NCI-H226 (cell line): ENCODE data around the gene IQGAP3.

Source experiments
- DNase-seq: peaks from one replicate; pipeline ENCODE4 v3.0.0-alpha.2; 2015

The IQGAP3 gene

DNA sequence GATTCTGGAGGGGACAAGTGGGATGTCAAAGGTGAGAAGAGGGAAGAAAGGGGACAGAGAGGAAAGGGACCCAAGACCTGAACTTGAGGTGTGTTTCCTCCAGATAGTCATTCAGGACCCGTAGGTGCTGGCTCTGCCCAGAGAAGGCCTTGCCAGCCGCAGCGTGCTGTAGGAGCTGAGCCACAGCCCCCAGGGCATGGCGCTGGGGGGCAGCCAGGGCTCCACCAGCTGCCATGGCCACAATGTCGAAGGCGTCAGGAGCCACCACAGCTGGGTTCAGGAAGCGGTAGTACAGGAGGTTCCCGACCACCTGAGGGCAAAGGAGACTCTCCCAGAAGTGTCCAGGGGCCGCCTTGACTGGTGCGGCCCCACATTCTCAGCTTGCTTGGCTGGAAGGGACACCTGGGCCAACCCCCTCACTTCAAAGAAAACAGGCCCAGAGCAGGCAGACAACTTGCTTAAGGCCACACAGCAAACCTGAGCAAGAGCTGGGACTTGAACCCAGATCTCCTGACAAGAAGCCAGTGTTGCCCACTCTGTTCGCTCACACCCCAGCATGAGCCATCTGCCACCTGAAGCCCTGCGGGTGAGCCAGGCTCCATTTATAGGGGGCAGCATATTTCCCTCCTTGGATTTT, 37.8 kb downstream of the IQGAP3 start:
- DNase-seq, result no peak

- no peak for DNase-seq
Observed at GRCh38 chr1:156533568-156534220, 38.7 kb downstream of the IQGAP3 start.

DNA sequence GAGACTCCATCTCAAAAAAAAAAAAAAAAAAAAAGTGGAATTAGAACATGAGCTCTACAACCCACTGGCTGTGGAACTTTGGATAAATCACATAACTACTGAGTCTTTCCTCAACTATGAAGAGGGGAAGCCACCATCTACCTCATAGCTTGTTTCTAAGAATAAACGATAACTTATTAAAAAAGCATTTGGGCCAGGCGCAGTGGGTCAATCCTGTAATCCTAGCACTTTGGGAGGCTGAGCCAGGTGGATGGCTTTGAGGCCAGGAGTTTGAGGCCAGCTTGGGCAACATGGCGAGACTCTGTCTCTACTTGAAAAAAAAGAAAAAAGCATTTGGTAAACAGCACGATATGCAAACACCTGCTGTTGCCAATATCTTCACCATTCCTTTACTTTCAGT, 40.0 kb downstream of the IQGAP3 start:
- DNase-seq, result no peak

DNA sequence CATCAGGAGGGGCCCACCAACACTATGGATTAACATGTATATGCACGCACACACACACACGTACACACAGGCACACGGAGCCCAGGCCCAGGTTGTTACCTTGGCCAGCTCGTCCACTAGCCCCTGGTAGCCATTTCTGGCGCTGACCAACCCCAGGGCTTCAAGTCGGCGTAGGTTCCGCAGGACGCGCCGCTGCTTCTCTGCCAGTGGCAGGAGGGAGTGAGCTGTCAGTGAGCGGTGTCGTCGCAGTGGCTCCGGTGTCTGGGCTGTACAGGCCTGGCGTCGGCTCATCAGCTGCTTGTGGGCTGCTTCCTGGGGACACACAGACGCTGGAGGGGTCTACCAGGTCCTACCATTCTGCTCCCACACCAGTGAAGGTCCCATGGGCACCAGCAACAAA, 42.4 kb downstream of the IQGAP3 start:
- DNase-seq, result no peak

DNA sequence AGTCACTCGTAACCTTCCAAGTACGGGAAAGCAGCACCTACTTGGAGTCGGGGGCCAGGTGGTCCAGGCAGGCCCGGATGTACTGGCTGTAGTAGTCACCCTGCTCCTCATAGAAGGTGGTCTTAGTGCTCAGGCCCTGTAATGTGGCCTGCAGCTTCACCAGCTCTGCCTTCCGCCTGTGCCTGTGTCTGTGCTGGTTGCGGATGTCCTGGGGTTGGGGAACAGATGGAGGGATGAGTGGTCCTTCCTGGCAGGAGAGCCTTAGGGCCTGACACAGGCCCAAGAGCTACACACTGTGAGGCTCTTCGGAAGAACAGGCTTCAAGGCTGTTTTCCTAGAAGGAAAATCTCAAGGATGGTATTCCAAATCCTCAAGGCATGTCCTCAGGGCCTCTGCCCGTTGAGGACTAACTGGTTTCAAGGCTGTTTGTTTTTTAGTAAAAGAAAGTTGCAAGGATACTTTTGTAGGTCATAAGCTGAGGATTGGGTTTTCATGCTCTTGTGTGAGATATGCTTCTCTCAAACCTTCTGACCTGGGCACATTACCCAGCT, 43.4 kb downstream of the IQGAP3 start:
- DNase-seq, result no peak

DNA sequence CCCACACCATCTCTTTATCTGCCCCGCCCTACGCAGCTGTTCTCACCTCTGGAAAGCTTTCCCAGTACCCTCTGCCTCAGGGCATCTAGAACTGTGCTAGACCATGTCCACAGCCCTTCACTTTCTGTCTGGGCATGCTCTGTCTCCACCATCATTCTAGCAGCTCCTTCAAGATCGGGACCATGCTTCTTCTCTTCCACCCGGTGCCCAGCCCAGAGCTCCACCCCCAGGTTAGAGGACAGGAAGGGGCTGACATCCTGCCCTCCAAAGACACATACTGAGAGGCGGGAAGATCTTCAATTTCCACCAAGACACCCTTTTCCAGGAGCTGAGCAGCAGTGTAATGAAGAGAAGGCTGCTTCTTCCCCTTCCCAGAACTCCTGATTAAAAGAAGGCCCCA, 44.1 kb downstream of the IQGAP3 start:
- no peak for DNase-seq

DNA sequence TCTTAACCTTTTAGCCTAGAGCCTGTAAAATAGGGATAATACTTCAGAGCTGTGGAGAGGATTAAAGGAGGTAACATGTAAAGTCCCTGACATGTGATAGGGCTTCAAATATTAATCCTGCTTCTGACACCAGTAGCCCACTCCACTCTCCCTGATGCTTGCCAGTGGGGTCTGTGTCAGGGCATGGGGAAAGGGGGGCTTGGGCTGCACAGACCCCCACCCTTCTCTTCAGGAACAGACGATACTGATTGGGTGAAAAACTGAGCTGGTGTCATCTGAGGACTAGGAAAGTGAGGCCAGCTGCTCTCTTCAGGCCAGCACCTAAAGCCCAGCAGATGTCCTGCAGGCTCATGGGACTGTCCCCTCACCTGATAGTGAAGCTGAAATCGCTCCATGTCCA, 44.8 kb downstream of the IQGAP3 start:
- no peak for DNase-seq

DNA sequence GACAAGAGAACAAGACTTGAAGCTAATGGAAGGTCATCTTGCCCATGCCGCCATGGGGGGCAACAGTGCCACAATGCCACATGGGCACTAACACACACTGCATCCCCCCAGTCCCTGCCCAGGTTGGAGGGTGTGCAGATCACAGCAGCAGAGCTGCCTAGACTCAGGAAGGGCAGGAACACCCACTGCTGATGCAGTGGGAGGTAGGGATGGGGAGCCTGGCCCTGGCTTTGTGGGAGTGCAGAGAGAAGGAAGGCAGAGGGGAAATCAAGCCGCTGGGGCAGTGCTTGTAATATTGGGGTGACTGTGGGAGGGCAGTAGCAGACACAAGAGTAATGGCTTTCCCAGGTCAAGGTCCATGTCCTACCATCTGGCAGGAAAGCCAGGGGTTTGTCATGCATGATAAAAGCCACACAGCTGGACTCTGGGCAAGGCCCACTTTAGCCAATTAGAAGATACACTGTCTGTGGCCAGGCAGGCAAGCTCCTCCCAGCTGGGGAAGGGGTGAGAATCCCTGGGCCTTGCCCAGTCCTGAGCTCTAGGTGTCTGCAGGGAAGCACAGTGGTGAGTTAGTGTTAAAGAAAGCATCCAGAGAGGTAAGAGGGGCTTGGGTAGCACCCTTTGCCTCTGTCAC, 46.4 kb downstream of the IQGAP3 start:
- DNase-seq, result no peak

DNA sequence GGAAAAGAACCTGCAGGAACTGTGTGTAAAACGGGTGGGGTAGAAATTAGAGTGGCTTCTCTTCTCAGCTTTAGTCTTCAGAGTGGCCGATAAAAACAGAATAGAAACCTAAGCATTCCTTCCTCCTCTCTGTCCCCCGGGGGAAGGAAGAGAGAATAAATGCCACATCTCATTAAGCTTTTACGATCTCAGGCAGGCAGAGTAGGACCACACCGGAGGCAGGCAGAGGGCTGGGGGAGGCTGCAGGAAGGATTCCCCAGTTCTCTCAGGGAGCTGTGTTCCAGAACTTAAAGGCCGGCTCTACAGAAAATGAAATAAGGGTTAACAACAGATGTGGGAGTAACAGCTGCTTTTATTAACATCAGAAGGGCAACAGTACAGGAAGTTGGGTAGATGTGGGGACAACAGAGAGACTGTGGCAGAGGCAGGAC, 47.3 kb downstream of the IQGAP3 start:
- DNase-seq, result no peak

DNA sequence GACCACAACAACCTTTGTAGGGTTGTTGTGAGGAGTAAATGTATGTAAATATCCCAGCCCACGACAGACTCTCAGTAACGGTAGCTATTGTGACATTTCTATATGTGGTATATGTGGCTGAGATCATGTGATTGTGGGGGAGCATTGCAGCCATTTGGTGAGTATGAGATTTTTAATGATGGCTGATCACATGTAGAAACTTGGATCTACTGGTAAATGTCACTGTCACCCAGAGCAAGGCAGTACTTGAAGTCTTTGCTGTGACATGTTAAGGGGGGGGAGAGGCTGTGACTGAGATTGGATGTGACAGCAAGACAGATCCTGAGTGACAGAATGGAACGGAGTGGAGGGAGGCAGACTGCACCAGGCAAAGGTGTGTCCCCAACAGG, 47.9 kb downstream of the IQGAP3 start:
- DNase-seq, result no peak

DNA sequence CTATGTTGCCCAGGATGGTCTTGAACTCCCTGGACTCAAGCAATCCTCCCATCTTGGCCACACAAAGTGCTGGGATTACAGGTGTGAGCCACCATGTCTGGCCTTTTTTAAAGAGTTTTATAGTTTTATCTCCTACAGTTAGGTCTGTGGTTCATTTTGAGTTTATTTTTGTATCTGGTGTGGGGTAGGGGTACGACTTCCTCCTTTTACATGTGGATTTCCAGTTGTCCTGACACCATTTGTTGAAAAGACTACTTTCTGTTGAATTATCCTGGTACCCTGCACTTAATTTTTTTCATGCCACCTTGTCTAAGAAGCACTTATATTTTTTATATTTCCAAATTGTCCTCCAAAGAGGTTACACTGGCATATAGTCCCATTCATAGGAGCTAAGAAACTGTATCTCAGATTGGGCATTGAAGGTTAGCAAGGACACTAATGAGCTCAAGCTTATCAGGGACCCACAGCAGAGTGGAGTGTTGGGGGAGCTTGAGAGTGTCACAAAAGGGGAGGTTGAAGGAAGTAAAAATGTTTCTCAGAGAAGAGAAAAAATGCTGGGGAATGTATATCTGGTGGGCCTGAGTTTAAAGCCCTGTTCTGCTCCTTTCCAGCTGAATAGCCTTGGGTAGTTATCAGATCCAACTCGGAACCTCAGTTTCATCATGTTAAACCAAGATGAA, 48.4 kb downstream of the IQGAP3 start:
- DNase-seq, result no peak

DNA sequence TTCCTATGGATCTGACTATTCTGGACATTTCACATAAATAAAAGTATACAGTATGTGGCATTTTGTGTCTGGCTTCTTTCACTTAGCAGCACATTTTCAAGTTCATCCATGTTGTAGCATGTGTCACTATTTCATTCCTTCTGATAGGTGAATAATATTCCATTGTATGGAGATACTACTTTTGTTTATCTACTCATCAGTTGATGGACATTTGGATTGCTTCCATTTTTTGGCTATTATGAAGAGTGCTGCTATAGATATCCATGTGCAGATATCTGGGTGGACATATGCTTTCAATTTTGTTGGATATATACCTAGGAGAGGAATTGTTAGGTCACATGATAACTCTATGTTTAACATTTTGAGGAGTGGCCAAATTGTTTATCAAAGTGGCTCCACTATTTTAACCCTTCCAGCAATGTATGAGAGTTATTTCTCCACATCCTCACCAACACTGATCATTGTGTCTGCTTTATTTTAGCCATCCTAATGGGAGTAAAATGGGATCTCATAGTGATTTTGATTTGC, 49.9 kb downstream of the IQGAP3 start:
- DNase-seq, result no peak

DNA sequence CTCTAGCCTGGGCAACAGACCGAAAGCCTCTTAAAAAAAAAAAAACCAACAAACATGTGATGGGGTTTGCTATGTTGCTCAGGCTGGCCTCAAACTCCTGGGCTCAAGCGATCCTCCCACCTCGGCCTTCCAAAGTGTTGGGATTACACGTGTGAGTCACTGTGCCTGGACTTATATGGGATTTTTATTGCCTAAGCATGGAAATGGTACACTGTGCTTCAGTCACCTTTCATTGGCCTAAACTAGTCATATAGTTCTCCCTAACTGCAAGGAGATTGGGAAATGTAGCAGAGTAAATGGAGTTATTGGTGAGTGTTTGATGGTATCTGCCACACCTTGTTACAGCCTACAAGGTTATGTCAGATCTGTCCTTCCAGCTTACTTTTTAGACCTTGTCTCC, 54.6 kb downstream of the IQGAP3 start:
- DNase-seq, result no peak

DNA sequence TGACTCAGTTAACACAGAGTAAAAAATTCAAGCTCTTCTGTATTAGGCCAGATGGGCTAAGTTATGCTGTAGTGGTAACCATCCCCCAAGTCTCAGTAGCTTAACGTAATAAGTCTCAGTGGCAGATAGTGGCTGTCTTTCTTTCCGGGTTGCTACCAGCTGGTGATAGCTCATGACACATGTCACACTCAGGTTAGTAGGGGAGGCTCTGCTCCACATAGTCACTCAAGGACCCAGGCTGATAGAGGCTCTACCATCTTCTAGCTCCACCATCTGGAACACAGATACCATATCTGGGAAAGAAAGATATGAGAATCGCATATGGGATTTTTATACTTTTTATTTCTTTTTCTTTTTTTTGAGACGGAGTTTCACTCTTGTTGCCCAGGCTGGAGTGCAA, 55.5 kb downstream of the IQGAP3 start:
- DNase-seq, result no peak

GRCh38 chr1:156515956-156516355, 56.4 kb downstream of the IQGAP3 start:
- DNase-seq, result no peak

DNA sequence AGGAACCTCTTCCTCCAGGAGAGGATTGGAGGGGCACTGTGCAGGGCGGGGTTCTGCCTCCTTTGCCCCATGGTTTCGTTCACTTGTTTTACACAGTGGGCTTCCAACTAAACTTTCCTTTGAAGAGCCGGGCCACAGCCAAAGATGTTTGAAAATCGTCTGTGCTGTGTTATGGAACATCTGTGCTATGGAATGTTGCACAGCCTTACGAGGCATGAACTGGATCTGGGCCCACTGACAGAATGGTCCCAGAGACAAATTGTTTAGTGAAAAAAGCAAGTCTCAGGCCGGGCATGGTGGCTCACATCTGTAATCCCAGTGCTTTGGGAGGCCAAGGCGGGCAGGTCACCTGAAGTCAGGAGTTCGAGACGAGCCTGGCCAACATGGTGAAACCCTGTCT, 59.2 kb downstream of the IQGAP3 start:
- DNase-seq, result no peak

GRCh38 chr1:156511644-156512043, 60.7 kb downstream of the IQGAP3 start:
- DNase-seq, result no peak

DNA sequence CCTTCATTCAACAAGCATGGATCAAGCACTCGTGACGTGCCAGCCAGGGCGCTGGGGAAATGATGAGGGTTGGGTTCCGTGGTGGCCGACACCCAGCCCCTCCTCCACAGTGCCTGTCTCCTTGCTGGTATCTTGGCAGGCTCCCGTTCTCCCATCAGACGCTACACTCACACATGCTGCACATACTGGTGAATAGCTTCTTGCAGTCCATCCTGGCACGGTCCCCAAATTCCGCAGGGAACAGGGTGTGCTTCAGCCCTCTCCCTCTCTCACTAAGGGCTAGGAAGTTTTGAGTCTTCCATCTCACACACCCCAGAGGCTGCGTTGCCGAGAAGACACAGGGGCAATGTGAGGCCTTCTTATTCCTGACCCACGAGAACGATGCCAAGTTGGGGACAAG, 61.7 kb downstream of the IQGAP3 start:
- DNase-seq, result no peak

GRCh38 chr1:156509424-156510034, 62.8 kb downstream of the IQGAP3 start:
- no peak for DNase-seq

DNA sequence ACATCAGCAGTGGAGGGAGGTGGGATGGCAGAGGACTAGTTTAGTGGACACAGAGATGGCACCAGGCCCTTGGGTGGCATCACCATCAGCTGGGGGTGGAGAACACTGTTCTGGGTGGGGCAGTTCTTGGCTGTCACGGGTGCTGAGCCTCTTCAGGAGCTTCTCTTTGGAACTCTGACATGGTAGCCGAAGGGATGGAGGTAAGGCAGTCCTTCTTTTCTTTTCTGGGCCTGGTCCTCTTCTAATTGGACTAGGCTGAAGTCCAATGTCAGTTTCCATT, 63.5 kb downstream of the IQGAP3 start:
- no peak for DNase-seq

- no peak for DNase-seq
Observed at GRCh38 chr1:156508205-156508954, 64.0 kb downstream of the IQGAP3 start.

DNA sequence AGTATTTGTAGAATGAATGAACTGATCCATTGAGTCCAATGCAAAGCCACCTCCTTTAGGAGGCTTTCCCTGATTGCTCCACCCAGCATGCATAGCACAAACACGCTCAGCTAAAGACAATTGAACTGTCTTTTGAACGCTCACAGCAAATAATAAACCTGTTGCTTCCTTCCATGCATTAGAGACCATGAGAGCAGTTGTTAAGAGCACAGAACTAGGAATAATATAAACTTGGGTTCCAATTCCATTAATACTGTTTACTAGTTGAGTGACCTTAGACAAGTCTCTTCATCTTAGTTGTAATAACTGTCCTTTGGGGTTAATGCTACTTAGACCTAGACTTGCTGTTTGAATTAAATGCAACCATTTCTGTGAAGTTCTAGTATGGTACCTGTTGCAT, 65.9 kb downstream of the IQGAP3 start:
- DNase-seq, result no peak
